HG03565 (cell line): ENCODE results near the gene CTSE.

Experiments used
- ATAC-seq: cut with Tn5 transposase; IDR thresholded peaks from one replicate; pipeline ENCODE4 v1.9.1; 2021; ENCODE audit warnings: mild to moderate bottlenecking, moderate library complexity; ENCODE audit not compliant: unreplicated experiment

CTSE gene

DNA sequence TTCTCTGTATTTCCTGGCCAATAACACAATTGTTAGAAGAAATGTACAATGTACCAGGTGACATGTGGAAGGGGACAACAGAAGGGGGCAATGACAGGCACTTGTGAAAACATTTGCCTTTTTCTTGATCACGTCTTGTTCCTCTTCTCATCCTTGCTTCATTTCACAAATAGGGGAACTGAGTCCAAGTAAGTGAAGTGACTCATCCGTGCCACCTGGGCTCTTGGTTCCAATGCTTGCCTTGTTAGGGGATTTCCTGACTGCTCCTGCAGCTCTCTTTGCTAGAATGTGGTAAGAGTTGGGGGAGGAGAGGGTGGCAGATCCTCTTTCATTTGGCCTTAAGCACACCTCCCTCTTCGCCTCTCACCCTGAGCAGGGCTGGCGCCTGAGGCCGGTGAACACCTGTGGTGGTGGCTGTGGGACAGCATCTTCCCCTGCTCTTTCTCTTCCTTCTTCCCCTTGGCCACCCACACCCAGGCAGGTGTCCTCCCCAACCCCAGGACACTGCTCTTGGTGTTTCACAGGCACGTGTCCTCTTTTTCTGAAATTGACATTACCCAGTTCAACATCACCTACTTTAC, 27.1 kb upstream of the CTSE start:
- peak; percentile 67 for ATAC-seq

DNA sequence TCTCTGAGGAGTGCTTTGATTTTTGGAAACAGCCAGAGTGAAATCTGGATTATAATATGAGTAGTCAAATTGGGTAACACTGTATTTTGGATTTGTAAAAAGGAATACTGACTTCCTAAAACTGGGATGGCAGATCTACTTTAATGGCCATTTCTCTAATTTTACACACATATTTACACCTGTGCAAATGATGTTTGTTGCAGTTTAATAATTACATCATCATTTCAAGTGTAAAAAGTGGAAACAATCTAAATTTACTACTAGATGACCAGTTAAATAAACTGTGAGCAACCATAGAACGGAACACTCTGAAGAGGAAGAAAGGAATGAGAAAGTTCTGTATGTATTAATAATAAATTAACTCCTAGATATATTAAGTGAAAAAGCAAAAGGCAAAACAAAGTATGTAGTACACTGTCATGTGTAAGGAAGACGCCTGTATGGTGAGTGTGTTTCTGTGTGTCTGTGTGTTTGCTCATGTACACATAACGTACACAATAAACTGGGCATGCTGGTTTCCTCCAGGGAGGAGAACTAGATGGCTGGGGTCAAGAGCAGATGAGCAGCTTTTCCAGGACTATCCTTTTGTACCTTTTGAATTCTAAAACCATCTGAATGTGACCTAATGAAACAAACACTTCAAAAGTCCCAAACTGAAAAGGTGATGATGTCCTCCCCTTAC, 26.4 kb upstream of the CTSE start:
- ATAC-seq = no peak

GRCh38 chr1:206049293-206049692, 25.6 kb upstream of the CTSE start:
- peak; percentile 40 for ATAC-seq

DNA sequence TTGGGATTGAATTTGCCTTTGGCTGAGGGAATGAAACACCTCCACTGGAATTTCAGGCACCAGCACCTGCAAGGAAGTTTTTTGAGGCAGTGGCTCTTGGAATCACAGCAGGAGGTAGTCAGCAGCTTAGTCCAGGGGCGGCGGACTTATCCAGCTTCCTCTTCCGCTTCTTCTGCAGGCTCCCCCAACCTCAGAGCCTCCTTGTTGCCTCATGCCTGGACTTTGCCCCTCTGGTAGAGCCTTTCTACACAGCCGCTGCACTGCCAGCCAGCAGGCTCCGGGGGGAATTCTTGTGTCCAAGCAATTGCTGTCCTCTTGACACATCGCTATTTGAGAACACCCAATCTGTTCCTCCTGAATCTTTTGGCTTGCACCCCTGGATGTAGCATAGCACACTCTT, 24.9 kb upstream of the CTSE start:
- ATAC-seq = no peak

- ATAC-seq = no peak
Measured at GRCh38 chr1:206047271-206047670, 23.6 kb upstream of the CTSE start.

DNA sequence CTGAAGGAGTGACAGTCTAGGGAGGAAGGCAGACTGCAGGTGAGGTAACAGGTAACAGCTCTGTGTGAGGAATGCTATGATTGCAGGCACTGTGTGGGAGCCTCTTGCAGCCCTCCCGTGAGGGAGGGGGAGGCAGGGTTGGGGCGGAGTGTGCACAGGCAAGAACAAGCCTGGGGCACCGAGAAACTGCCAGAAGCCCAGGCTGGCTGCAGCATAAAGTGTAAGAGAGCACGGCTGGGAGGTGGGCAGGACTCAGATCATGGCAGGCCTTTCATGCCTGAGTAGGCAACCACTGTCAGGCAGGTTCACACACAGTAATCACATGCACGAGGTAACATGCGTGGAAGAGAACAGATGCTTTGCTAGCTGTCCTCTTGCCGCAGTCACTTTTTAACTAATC, 17.9 kb upstream of the CTSE start:
- peak; percentile 41 for ATAC-seq

DNA sequence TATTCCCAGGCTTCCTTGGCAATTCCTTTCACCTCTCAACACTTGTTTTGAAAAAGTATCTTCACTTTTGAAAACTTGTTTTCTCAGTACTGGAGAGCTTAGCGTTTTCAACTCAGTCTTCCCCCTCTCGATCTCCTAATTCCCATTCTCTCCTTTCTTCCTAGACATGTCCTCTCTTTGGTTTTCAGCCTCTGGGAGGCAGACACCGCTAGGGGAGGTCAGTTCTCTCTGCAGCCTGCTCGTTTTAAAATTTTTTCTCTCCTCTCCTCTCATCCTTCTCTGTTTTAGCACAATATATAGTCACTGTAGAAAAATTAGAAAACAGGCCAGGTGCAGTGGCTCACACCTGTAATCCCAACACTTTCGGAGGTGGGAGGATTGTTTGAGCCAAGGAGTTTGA, 16.6 kb upstream of the CTSE start:
- ATAC-seq = no peak

GRCh38 chr1:206039046-206039973, 15.6 kb upstream of the CTSE start:
- ATAC-seq = no peak

DNA sequence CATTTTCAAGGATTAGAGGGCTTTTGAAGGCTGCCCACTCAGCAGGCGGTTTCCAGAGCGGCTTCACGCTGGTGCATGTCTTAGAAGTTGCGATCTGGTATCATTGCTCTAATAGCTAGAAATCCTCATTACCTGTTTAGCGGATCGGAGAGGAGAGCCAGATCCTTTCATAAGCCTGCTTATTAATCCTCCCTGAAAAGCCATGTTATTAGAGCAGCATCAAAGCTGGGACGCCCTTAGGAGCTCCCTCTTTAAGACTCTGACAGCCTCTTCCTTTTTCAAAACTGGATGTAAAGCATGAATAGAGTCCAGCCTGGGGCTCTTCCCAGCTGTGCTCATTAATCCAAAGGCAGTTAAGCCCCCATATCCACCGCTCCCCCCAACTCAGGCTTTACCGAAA, 13.9 kb upstream of the CTSE start:
- ATAC-seq = no peak

DNA sequence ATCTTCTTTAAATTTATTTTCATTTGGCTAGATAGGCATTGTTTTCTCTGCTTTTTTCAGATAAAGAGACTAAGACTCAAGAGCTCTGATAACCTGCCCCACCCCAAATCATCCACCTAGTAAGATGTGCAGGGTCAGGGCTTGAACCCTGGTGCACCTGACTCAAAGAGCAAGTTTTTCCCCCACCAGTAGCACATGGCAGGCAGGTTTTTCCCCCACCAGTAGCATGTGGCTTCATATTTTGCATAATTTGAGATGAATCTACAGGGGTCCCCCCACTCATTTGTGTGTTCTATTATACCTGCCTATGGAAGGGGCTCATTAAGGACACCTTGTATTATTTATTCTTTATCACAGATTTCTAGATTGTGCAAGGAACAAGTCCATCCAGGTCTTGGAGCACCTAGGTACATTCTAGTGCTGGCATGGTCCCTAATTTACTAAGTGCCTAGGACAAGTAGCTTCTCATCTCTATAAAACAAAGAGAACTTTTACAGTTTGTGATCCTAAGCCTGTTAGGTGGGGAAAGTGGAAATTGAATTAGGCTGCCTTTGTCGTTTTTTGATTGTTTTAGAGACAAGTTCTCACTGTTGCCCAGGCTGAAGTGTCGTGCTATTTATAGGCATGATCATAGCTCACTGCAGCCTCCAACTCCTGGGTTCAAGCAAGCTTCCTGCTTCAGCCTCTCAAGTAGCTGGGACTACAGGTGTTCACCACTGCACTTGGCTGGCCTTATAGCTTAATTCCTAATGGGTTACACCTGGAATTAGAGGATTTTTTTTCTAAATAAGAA, 13.2 kb upstream of the CTSE start:
- ATAC-seq = no peak

DNA sequence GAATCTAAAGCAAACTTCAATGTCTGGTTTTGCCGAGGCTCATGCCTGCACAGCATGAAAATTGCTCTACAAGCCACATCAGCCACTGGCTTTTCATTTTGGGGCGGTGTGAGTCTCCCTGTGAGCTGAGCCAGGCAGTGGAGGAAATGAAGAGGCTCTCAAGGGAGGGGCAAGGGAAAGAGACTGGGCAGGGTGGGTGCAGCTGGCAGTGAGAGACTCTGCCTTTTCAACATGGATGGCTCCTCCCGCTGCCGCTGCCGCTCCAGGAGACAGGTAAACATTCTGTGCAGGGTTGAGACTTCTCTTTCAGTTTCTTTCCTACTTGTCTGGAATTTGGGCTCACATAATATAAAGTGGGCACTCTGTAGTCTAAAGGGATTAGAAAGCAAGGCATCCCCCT, 11.3 kb upstream of the CTSE start:
- ATAC-seq = no peak

DNA sequence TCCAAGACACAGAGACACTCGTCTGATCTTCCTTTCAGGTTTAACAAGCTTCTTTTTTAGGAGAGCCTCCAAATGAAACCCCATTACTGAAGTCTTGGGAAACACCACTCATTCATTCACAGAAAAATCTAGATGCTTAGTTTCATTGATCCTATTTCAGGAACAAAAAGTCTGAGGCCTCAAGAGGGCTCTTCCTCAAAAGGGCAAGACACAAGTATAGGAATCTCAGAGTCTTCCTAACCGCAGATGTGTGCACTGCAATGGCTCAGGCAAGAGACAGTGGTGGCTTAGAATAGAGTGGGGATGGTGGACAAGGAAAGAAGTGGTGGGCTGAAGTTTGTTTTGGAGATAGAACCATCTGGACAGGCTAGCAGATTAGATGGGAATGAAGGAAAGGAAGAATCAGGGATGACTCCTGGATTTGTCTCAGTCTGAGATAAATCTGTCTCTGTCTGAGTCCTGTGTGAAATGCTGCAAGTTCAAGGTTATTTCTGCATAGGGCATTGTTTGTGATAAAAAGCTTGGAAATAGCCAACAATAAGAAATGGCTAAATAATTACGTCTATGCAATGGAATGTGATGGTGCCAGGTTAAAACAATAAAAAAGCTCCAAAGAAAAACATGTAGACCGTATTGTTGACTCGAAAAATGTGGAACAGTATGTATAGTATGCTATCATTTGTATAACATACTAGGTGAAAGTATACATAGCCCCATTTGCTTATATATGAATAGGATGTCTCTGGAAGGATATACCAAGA, 8.9 kb upstream of the CTSE start:
- ATAC-seq = no peak

DNA sequence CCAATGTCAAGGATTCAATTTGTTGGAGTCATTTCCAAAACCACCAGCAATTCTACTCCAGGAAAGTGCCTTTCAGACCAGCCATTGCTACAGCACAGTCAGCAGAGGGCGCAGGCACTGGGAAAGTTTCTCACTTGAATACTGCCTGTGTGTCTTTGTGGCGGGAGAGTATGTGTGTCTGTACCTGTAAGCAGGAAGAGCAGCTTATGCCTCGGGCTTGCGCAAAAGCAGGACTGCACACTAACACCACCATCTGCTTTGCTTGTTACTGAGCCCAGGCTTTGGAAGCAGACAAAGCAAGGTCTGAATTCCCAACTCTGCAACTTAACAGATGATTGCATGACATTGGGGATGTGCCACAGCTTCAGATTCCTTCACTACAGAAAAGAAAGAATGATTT, 7.0 kb upstream of the CTSE start:
- peak; percentile 60 for ATAC-seq

DNA sequence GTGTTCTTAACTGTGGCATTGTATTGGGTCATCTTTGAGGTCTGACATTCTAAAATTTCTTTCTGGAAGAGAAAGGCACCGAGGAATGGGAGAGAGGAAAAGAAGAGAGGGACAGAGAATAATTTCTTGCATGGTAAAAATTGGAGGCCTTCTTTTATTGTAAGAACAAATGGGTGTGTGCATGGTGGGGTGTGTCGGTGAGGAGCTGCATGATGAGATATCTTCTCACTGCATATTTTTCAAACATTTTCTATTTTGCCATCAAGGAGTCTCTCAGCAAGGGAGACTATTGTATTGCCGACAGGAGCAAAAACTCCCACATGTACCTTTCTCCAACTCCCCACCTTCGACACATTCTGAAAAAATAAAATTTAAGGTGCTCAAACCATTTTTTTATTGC, 6.5 kb upstream of the CTSE start:
- no peak for ATAC-seq

- ATAC-seq = no peak
Measured at GRCh38 chr1:206029484-206029883, 5.8 kb upstream of the CTSE start.

DNA sequence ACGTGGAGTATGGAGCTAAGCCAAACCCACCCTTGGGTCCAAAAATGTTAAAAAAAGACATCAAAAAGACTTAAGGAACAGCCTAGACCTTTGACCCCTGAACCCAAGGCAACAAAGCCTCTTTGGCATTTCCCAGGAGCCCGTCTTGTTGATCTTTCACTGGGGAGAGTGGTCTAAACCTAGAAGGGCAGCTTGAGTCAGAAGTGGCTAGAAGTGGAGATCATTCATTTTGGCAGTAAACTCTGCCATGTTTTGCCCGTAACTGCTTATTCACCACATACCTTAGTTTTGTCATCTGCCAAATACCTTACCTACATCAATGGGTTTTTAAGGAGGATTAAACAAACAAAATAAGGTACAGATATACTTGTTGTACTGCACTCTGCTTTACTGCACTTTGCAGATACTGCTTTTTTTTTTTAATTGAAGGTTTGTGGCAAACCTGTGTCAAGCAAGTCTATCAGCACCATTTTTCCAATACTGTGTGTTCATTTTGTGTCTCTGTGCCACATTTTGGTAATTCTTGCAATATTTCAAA, 1.7 kb upstream of the CTSE start:
- ATAC-seq = no peak

DNA sequence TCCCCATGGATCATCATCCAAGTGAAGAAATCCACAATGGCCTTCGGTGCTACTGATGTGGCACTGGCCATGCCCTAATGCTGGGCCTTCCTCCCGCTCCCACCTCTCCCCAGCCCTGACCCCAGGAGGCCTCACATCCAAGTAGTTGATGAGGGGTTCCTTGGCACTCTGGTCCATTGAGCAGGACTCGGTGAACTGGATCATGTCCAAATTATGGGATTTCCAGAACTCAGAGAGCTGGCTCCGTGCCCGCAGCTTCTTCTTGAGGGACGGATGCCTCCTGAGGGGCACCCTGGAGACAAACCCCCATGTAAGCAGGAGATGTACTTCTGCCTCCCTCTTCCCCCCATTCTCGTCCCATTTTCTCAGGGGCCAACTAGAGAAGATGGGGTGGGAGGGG, 929 bp downstream of the CTSE start:
- ATAC-seq = no peak

- ATAC-seq = no peak
Measured at GRCh38 chr1:206021626-206022365, 1.9 kb downstream of the CTSE start.

DNA sequence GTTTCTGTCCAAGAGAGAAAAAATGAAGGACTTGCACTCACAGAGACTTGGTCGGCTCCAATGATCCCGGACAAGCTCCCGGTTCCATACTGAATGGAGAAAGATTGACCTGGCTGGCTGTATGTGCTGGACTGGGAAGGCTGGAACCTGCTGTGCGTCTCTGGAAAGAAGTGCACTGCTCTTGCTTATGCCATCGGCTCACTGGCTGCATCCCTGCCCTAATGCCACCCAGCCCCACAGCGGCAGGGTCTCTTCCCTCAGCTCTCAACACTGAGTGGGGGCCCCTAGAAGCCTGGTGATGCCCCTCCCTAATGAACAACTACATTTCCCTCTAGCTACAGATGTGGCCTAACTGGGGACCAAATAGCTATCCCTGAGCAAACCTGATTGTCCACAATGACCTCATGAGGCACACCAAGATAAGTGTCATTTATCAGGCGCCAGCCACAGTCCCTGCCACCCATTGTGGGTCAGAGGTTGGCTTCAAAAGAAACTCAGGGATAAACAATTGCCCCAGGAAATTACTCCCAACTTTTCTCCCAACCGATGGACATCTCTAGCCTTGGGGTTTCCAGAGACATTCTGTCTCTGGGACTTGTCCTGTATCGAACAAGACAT, 2.6 kb downstream of the CTSE start:
- ATAC-seq = no peak
